Measurements from ENCODE around the gene DNAH6.

The DNAH6 gene

GRCh38 chr2:84801811-84802210, 285.5 kb downstream of the DNAH6 start:
- no peaks in the 10 kb centered on the region for H3K27me3 ChIP-seq
- H3K4me1 ChIP-seq: no peaks in the 10 kb centered on the region
- H3K9me3 ChIP-seq (replicated peaks in 1 of 11): peaks cover 15 to 28% (median 24%) of the 10 kb centered on the region in 11 experiments
- no peak overlapping the region for H3K4me2 ChIP-seq
- H3K9ac ChIP-seq: no peak overlapping the region
- no peak overlapping the region for H3K27ac ChIP-seq
- no peaks in the 10 kb centered on the region for H4K20me1 ChIP-seq
- H3K36me3 ChIP-seq: no peaks in the 10 kb centered on the region; a peak in 1 of 22 replicates
- no peak for TF ChIP-seq Cebpa-rat (IDR thresholded peaks at IDR 0.05)
- no peak overlapping the region for H3K4me3 ChIP-seq

- no peak for TF ChIP-seq Cebpa-rat (IDR thresholded peaks at IDR 0.05)
- no peak overlapping the region for H3K27ac ChIP-seq
- H3K9ac ChIP-seq: no peak overlapping the region
- H3K9me3 ChIP-seq (replicated peaks in 1 of 11): peaks cover 13 to 19% (median 16%) of the 10 kb centered on the region in 11 experiments
- H3K4me3 ChIP-seq: no peak overlapping the region
- H3K4me2 ChIP-seq: no peak overlapping the region
- no peaks in the 10 kb centered on the region for H4K20me1 ChIP-seq
- no peaks in the 10 kb centered on the region for H3K4me1 ChIP-seq
- no peaks in the 10 kb centered on the region for H3K27me3 ChIP-seq
- no peaks in the 10 kb centered on the region for H3K36me3 ChIP-seq
Observed at GRCh38 chr2:84805250-84805958, 289.1 kb downstream of the DNAH6 start.

- H3K9ac ChIP-seq: no peak overlapping the region
- peaks cover 4 to 9% (median 6%) of the 10 kb centered on the region in 11 experiments; a peak in 21 of 22 replicates for H3K9me3 ChIP-seq (replicated peaks in 1 of 11)
- H3K4me2 ChIP-seq: no peak overlapping the region
- no peaks in the 10 kb centered on the region for H3K4me1 ChIP-seq
- H4K20me1 ChIP-seq: no peaks in the 10 kb centered on the region
- H3K36me3 ChIP-seq: no peaks in the 10 kb centered on the region
- no peak overlapping the region for H3K4me3 ChIP-seq
- TF ChIP-seq Cebpa-rat (IDR thresholded peaks at IDR 0.05): no peak
- no peak overlapping the region for H3K27ac ChIP-seq
- H3K27me3 ChIP-seq: no peaks in the 10 kb centered on the region
Observed at GRCh38 chr2:84807063-84807485, 290.8 kb downstream of the DNAH6 start.

GRCh38 chr2:84808279-84808678, 292.0 kb downstream of the DNAH6 start:
- Histone ChIP-seq H3K4me2 (no peak overlapping the region), H3K9ac (no peak overlapping the region), H3K4me3 (no peak overlapping the region), H3K27me3 (no peaks in the 10 kb centered on the region), H3K9me3 (replicated peaks in 1 of 11) (no peaks in the 10 kb centered on the region; a peak in 1 of 22 replicates), H4K20me1 (no peaks in the 10 kb centered on the region), H3K4me1 (no peaks in the 10 kb centered on the region), H3K36me3 (no peaks in the 10 kb centered on the region), H3K27ac (no peak overlapping the region)
- no peak for TF ChIP-seq Cebpa-rat (IDR thresholded peaks at IDR 0.05)

GRCh38 chr2:84811839-84812431, 295.6 kb downstream of the DNAH6 start:
- TF ChIP-seq Cebpa-rat (IDR thresholded peaks at IDR 0.05): no peak

GRCh38 chr2:84815146-84815545, 298.8 kb downstream of the DNAH6 start:
- no peaks in the 10 kb centered on the region for H3K36me3 ChIP-seq
- no peaks in the 10 kb centered on the region for H4K20me1 ChIP-seq
- H3K27ac ChIP-seq: no peak overlapping the region
- no peaks in the 10 kb centered on the region for H3K4me1 ChIP-seq
- no peak overlapping the region for H3K9ac ChIP-seq
- TF ChIP-seq Cebpa-rat (IDR thresholded peaks at IDR 0.05): no peak
- H3K27me3 ChIP-seq: no peaks in the 10 kb centered on the region
- peaks cover 0 to 6% (median 0%) of the 10 kb centered on the region in 11 experiments; a peak in 1 of 22 replicates for H3K9me3 ChIP-seq (replicated peaks in 1 of 11)
- H3K4me3 ChIP-seq: no peak overlapping the region
- H3K4me2 ChIP-seq: no peak overlapping the region

More at GRCh38 chr2:84811839-84812431, 295.6 kb downstream of the DNAH6 start:
- Histone ChIP-seq H3K36me3 (no peaks in the 10 kb centered on the region), H3K9ac (no peak overlapping the region), H3K27ac (no peak overlapping the region), H3K4me2 (no peak overlapping the region), H4K20me1 (no peaks in the 10 kb centered on the region), H3K9me3 (replicated peaks in 1 of 11) (peaks cover 0 to 6% (median 0%) of the 10 kb centered on the region in 11 experiments; a peak in 1 of 22 replicates), H3K27me3 (no peaks in the 10 kb centered on the region), H3K4me1 (no peaks in the 10 kb centered on the region), H3K4me3 (no peak overlapping the region)

- H3K4me2 ChIP-seq: no peak overlapping the region
- H3K27ac ChIP-seq: no peak overlapping the region
- H3K4me1 ChIP-seq: no peaks in the 10 kb centered on the region
- H3K27me3 ChIP-seq: no peaks in the 10 kb centered on the region
- TF ChIP-seq Cebpa-rat (IDR thresholded peaks at IDR 0.05): no peak
- H3K36me3 ChIP-seq: no peaks in the 10 kb centered on the region
- peaks cover 0 to 6% (median 0%) of the 10 kb centered on the region in 11 experiments; a peak in 1 of 22 replicates for H3K9me3 ChIP-seq (replicated peaks in 1 of 11)
- H3K4me3 ChIP-seq: no peak overlapping the region
- H3K9ac ChIP-seq: no peak overlapping the region
- no peaks in the 10 kb centered on the region for H4K20me1 ChIP-seq
Observed at GRCh38 chr2:84816426-84817026, 300.2 kb downstream of the DNAH6 start.

GRCh38 chr2:84817239-84817655, 300.9 kb downstream of the DNAH6 start:
- H3K36me3 ChIP-seq: no peaks in the 10 kb centered on the region
- H3K4me2 ChIP-seq: no peak overlapping the region
- H3K9me3 ChIP-seq (replicated peaks in 1 of 11): peaks cover 0 to 6% (median 0%) of the 10 kb centered on the region in 11 experiments; a peak in 1 of 22 replicates
- TF ChIP-seq Cebpa-rat (IDR thresholded peaks at IDR 0.05): no peak
- no peak overlapping the region for H3K4me3 ChIP-seq
- H3K9ac ChIP-seq: no peak overlapping the region
- H4K20me1 ChIP-seq: no peaks in the 10 kb centered on the region
- no peaks in the 10 kb centered on the region for H3K27me3 ChIP-seq
- H3K27ac ChIP-seq: no peak overlapping the region
- no peaks in the 10 kb centered on the region for H3K4me1 ChIP-seq

GRCh38 chr2:84821806-84822205, 305.5 kb downstream of the DNAH6 start:
- no peak overlapping the region for H3K9ac ChIP-seq
- H3K4me3 ChIP-seq: no peak overlapping the region
- H3K4me2 ChIP-seq: no peak overlapping the region
- H3K27ac ChIP-seq: no peak overlapping the region
- no peaks in the 10 kb centered on the region for H3K27me3 ChIP-seq
- no peaks in the 10 kb centered on the region for H3K4me1 ChIP-seq
- H4K20me1 ChIP-seq: no peaks in the 10 kb centered on the region
- H3K36me3 ChIP-seq: no peaks in the 10 kb centered on the region
- peaks cover 0 to 10% (median 0%) of the 10 kb centered on the region in 11 experiments; a peak in 3 of 22 replicates for H3K9me3 ChIP-seq (replicated peaks in 1 of 11)
- TF ChIP-seq Cebpa-rat (IDR thresholded peaks at IDR 0.05): no peak

Measured in BLaER1 treated with 17β-estradiol and CSF1 and Interleukin-3, amounts not matched to agents 10 nM and 100 nM (cell line).